ENCODE measurements around the gene SURF6.
A peak's percentile ranks its signal among the peaks of the same experiment; 100 is the strongest.
"Not testable (repeated sequence)": the region's sequence is repeated elsewhere in the genome, so short reads cannot be mapped to it uniquely, and the experiment has no call there.

SURF6 gene

GRCh38 chr9:133347515-133347984, 11.6 kb upstream of the SURF6 start:
- peak in 2 of 3 experiments; percentile 77 to 81 for DNase-seq

- no peak for DNase-seq
Observed at GRCh38 chr9:133346021-133346785, 10.2 kb upstream of the SURF6 start.

- DNase-seq, result no peak
Observed at GRCh38 chr9:133345596-133345995, 9.6 kb upstream of the SURF6 start.

- DNase-seq, result no peak
Observed at GRCh38 chr9:133344979-133345378, 9.0 kb upstream of the SURF6 start.

- DNase-seq, result no peak
Observed at GRCh38 chr9:133344071-133344470, 8.1 kb upstream of the SURF6 start.

- DNase-seq, result no peak
Observed at GRCh38 chr9:133342570-133342969, 6.6 kb upstream of the SURF6 start.

GRCh38 chr9:133342069-133342406, 6.0 kb upstream of the SURF6 start:
- no peak for DNase-seq

GRCh38 chr9:133341369-133342068, 5.5 kb upstream of the SURF6 start:
- DNase-seq, result no peak

GRCh38 chr9:133340916-133341315, 4.9 kb upstream of the SURF6 start:
- no peak for DNase-seq

- DNase-seq, result no peak
Observed at GRCh38 chr9:133340256-133340655, 4.3 kb upstream of the SURF6 start.

GRCh38 chr9:133339641-133340040, 3.7 kb upstream of the SURF6 start:
- DNase-seq, result no peak

GRCh38 chr9:133334888-133335287, 1.1 kb downstream of the SURF6 start:
- DNase-seq, result not testable (repeated sequence)

- peak in 2 of 3 experiments; percentile 25 to 37 for DNase-seq
Observed at GRCh38 chr9:133334161-133334560, 1.8 kb downstream of the SURF6 start.

GRCh38 chr9:133333566-133333965, 2.4 kb downstream of the SURF6 start:
- DNase-seq, result no peak

- no peak for DNase-seq
Observed at GRCh38 chr9:133333011-133333410, 3.0 kb downstream of the SURF6 start.

- no peak for DNase-seq
Observed at GRCh38 chr9:133332381-133332730, 3.6 kb downstream of the SURF6 start.

- DNase-seq, result no peak
Observed at GRCh38 chr9:133331641-133332380, 4.2 kb downstream of the SURF6 start.

GRCh38 chr9:133331221-133331620, 4.8 kb downstream of the SURF6 start:
- no peak for DNase-seq

- DNase-seq, result peak in 1 of 3 experiments; percentile 34
Observed at GRCh38 chr9:133329306-133330156, 6.5 kb downstream of the SURF6 start.

- no peak for DNase-seq
Observed at GRCh38 chr9:133327834-133328484, 8.0 kb downstream of the SURF6 start.

GRCh38 chr9:133327021-133327420, 9.0 kb downstream of the SURF6 start:
- not testable (repeated sequence) for DNase-seq
